Measurements from ENCODE around the gene KHDRBS2. TPM values are rescaled to one million over a fixed set of nuclear protein-coding genes. Genes with fewer than 3 reads are reported as not detected.

KHDRBS2 gene
- total RNA-seq, 2 experiments from 2014 or later, result not detected

DNA sequence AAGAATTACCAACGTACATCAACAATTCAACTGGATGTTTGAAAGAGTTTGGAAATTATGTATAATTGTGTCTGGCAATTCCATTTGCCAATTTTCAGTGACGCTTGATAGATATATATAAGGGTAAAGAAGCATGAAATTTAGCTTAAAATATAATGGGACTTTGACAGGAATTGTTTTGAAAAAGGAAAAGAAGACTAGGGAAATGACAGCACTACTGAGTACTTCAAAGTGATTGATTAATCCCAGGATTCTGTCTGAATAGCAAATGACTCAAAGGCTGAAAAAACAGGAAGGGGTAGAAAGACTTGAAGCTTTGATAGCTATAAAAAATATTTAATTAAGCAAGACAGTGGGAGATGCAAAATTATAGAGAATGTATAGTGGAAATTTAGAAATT is 200.0 kb downstream of the KHDRBS2 start:
- TF ChIP-seq, protein P1, sequence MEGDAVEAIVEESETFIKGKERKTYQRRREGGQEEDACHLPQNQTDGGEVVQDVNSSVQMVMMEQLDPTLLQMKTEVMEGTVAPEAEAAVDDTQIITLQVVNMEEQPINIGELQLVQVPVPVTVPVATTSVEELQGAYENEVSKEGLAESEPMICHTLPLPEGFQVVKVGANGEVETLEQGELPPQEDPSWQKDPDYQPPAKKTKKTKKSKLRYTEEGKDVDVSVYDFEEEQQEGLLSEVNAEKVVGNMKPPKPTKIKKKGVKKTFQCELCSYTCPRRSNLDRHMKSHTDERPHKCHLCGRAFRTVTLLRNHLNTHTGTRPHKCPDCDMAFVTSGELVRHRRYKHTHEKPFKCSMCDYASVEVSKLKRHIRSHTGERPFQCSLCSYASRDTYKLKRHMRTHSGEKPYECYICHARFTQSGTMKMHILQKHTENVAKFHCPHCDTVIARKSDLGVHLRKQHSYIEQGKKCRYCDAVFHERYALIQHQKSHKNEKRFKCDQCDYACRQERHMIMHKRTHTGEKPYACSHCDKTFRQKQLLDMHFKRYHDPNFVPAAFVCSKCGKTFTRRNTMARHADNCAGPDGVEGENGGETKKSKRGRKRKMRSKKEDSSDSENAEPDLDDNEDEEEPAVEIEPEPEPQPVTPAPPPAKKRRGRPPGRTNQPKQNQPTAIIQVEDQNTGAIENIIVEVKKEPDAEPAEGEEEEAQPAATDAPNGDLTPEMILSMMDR (IDR thresholded peaks at IDR 0.05), result no peak
- no peaks in the 10 kb centered on the region for H3K4me1 Mint-ChIP-seq (ENCODE audit: low read depth)
- no peak overlapping the region for H3K4me3 Mint-ChIP-seq
- H3K27me3 Mint-ChIP-seq, result no peaks in the 10 kb centered on the region
- ChIA-PET POLR2A (no interaction called here), CTCF (no interaction called here)
- peaks cover 4% of the 10 kb centered on the region for H3K9me3 Mint-ChIP-seq
- intact Hi-C loops (cut with micrococcal nuclease), result no loop called here
- H3K36me3 Mint-ChIP-seq (ENCODE audit: low read depth), result no peaks in the 10 kb centered on the region
- H3K27ac Mint-ChIP-seq, result no peak overlapping the region
- DNase-seq (no peak), ATAC-seq (no peak)

- Mint-ChIP-seq H3K4me1 (ENCODE audit: low read depth) (no peaks in the 10 kb centered on the region), H3K27ac (no peak overlapping the region), H3K27me3 (no peaks in the 10 kb centered on the region), H3K4me3 (no peak overlapping the region), H3K36me3 (ENCODE audit: low read depth) (no peaks in the 10 kb centered on the region), H3K9me3 (peaks cover 9% of the 10 kb centered on the region)
- DNase-seq, result no peak
- intact Hi-C loops (cut with micrococcal nuclease), result no loop called here
- ChIA-PET CTCF (no interaction called here), POLR2A (no interaction called here)
- ATAC-seq, result no peak
- TF ChIP-seq, protein P1 (IDR thresholded peaks at IDR 0.05), result no peak
Measured at GRCh38 chr6:62075869-62076268, 210.2 kb downstream of the KHDRBS2 start.

- TF ChIP-seq, protein P1 (IDR thresholded peaks at IDR 0.05), result no peak
- intact Hi-C loops (cut with micrococcal nuclease), result no loop called here
- DNase-seq, result no peak
- Mint-ChIP-seq H3K4me3 (no peak overlapping the region), H3K4me1 (ENCODE audit: low read depth) (no peaks in the 10 kb centered on the region), H3K27ac (no peak overlapping the region), H3K36me3 (ENCODE audit: low read depth) (no peaks in the 10 kb centered on the region), H3K27me3 (no peaks in the 10 kb centered on the region), H3K9me3 (peaks cover 10% of the 10 kb centered on the region)
- ATAC-seq, result no peak
- POLR2A ChIA-PET, result no interaction called here
- CTCF ChIA-PET, result no interaction called here
Measured at GRCh38 chr6:62059901-62060300, 226.1 kb downstream of the KHDRBS2 start.

- H3K27ac Mint-ChIP-seq, result no peak overlapping the region
- POLR2A ChIA-PET, result no interaction called here
- TF ChIP-seq, protein P1 (IDR thresholded peaks at IDR 0.05), result no peak
- H3K27me3 Mint-ChIP-seq, result no peaks in the 10 kb centered on the region
- peaks cover 18% of the 10 kb centered on the region for H3K9me3 Mint-ChIP-seq
- no peaks in the 10 kb centered on the region for H3K4me1 Mint-ChIP-seq (ENCODE audit: low read depth)
- CTCF ChIA-PET, result no interaction called here
- no peak for ATAC-seq
- intact Hi-C loops (cut with micrococcal nuclease), result no loop called here
- H3K4me3 Mint-ChIP-seq, result no peak overlapping the region
- DNase-seq, result no peak
- no peaks in the 10 kb centered on the region for H3K36me3 Mint-ChIP-seq (ENCODE audit: low read depth)
Measured at GRCh38 chr6:62057300-62057699, 228.7 kb downstream of the KHDRBS2 start.

GRCh38 chr6:62045502-62045901 is 240.5 kb downstream of the KHDRBS2 start:
- H3K27me3 Mint-ChIP-seq, result no peaks in the 10 kb centered on the region
- peaks cover 6% of the 10 kb centered on the region for H3K9me3 Mint-ChIP-seq
- ChIA-PET CTCF (no interaction called here), POLR2A (no interaction called here)
- no peaks in the 10 kb centered on the region for H3K36me3 Mint-ChIP-seq (ENCODE audit: low read depth)
- no peaks in the 10 kb centered on the region for H3K4me1 Mint-ChIP-seq (ENCODE audit: low read depth)
- intact Hi-C loops (cut with micrococcal nuclease), result no loop called here
- DNase-seq, result no peak
- ATAC-seq, result no peak
- TF ChIP-seq, protein P1 (IDR thresholded peaks at IDR 0.05), result no peak
- H3K4me3 Mint-ChIP-seq, result no peak overlapping the region
- H3K27ac Mint-ChIP-seq, result no peak overlapping the region
